Neural crest cell (in vitro differentiated cells): ENCODE data around the gene GALK1. TPM values are rescaled to one million over a fixed set of nuclear protein-coding genes. Genes with fewer than 3 reads are reported as not detected.

Source experiments
- DNase-seq: peaks from one replicate; pipeline ENCODE4 v3.0.0; 2021; ENCODE audit warnings: low read depth, mixed read lengths, low spot score
- H3K27ac Mint-ChIP-seq: one replicate; pipeline ENCODE4 v1.8.0; 2021; ENCODE audit warnings: mild to moderate bottlenecking, mixed read lengths; ENCODE audit not compliant: unreplicated experiment
- H3K27me3 Mint-ChIP-seq: 2 replicates; pipeline ENCODE4 v1.8.0; 2021; ENCODE audit warnings: low read depth, mild to moderate bottlenecking, mixed read lengths
- H3K36me3 Mint-ChIP-seq: 2 replicates; pipeline ENCODE4 v1.8.0; 2021; ENCODE audit warnings: low read depth, mild to moderate bottlenecking, mixed read lengths
- H3K4me1 Mint-ChIP-seq: 2 replicates; pipeline ENCODE4 v1.8.0; 2021; ENCODE audit warnings: mixed read lengths
- H3K4me3 Mint-ChIP-seq: one replicate; pipeline ENCODE4 v1.8.0; 2021; ENCODE audit warnings: mild to moderate bottlenecking, mixed read lengths
- H3K9me3 Mint-ChIP-seq: 2 replicates; pipeline ENCODE4 v1.8.0; 2021; ENCODE audit warnings: mixed read lengths
- CTCF ChIP-seq: fragments of 200-600 bp; sonication (generic); conservative IDR thresholded peaks from 2 replicates; pipeline ENCODE4 v1.5.0; 2021; ENCODE audit warnings: antibody characterized with exemption, mild to moderate bottlenecking
- total RNA-seq: library from RNA; stranded (reverse); gene quantifications from 2 replicates; pipeline ENCODE4 v1.2.1, GENCODE V29; 2021

Gene GALK1
- total RNA-seq, 1 donor from 2014 or later = 13.1 TPM

DNA sequence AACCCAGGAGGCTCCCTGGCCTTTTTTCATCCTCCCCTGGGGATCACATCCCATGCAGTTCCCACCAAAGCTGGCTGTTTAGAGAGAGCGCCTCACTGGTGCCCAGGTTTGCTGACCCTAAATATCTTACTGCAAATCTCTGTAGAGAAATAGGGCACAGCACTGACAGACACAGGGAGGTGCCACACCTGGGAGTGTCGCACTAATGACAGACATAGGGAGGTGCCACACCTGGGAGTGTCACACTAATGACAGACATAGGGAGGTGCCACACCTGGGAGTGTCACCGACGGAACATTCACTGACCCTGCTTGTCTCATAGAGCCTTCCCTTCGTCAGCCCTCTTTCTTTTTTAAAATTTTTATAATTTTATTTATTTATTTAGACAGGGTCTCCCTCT lies 45.2 kb upstream of the GALK1 start:
- no peaks in the 10 kb centered on the region for H3K9me3 Mint-ChIP-seq
- no peak overlapping the region for H3K4me3 Mint-ChIP-seq
- peaks cover 3% of the 10 kb centered on the region for H3K36me3 Mint-ChIP-seq
- no peaks in the 10 kb centered on the region for H3K27me3 Mint-ChIP-seq
- H3K4me1 Mint-ChIP-seq = no peaks in the 10 kb centered on the region
- TF ChIP-seq CTCF = no peak
- DNase-seq = no peak
- H3K27ac Mint-ChIP-seq = no peak overlapping the region

- TF ChIP-seq CTCF = no peak
- Mint-ChIP-seq H3K27ac (no peak overlapping the region), H3K27me3 (no peaks in the 10 kb centered on the region), H3K9me3 (no peaks in the 10 kb centered on the region), H3K4me3 (no peak overlapping the region), H3K36me3 (peaks cover 3% of the 10 kb centered on the region), H3K4me1 (no peaks in the 10 kb centered on the region)
- DNase-seq = no peak
Observed at GRCh38 chr17:75809631-75810111, 44.7 kb upstream of the GALK1 start.

DNA sequence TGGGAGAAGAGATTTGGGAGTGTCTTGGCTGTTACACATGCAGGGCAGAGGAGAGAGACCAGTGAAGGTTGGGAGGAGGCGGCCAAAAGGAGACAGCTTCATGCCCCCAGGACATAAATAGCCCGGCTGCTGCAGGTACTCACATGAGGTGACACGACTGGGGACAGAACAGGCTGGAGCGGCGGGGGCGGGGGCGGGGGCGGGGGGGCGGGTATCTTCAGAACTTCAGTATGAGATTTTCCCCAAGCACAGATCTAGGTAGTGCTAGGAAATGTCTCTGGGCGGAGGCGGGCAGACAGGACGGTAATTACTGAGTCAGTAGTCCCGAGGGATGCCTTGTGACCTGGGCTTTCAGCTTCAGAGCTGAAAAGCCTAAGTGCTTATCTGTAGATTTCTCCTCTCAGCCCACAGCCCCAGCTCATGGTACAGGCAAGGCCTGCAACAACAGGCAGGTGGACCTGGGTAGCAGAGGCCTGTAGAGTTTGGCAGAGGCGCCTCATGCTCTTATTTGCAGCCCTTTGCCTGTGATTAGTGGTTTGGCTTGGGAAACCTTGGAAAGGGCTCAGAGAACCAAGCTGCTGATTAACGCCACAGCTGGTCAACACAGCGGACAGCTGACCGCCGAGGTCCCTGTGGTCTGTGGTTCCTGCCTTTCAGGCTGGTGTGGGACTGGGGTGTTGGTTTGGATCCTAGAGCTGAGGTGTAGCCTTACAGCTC lies 44.1 kb upstream of the GALK1 start:
- no peak overlapping the region for H3K4me3 Mint-ChIP-seq

GRCh38 chr17:75808549-75808904 lies 43.5 kb upstream of the GALK1 start:
- no peak for TF ChIP-seq CTCF
- Mint-ChIP-seq H3K9me3 (no peaks in the 10 kb centered on the region), H3K36me3 (peaks cover 3% of the 10 kb centered on the region), H3K27me3 (no peaks in the 10 kb centered on the region), H3K27ac (no peak overlapping the region), H3K4me1 (no peaks in the 10 kb centered on the region), H3K4me3 (no peak overlapping the region)
- DNase-seq = no peak

More for the DNA sequence above, 44.1 kb upstream of the GALK1 start:
- H3K36me3 Mint-ChIP-seq = peaks cover 3% of the 10 kb centered on the region
- H3K27me3 Mint-ChIP-seq = no peaks in the 10 kb centered on the region
- no peak overlapping the region for H3K27ac Mint-ChIP-seq
- no peak for TF ChIP-seq CTCF
- H3K4me1 Mint-ChIP-seq = no peaks in the 10 kb centered on the region
- DNase-seq = no peak
- no peaks in the 10 kb centered on the region for H3K9me3 Mint-ChIP-seq

DNA sequence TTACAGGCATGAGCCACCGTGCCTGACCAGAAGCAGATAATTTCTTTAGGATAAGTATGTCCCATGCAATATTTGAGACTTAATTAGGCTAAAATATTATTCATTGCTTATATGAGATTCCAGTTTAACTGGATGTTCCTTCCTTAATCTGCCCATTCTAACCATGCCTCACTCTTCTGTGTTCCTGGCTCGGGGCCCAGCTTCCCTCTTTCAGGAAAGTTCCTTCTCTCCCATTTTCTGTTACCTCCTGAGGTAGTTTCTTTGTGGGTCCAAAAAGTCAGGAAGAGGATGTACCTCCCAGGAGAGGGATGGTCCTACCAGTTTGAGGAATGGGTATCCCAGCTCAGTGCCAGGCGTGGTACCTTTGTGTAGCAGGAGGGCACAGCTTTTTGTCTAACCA lies 42.9 kb upstream of the GALK1 start:
- H3K4me1 Mint-ChIP-seq = no peaks in the 10 kb centered on the region
- H3K27ac Mint-ChIP-seq = no peak overlapping the region

More for the DNA sequence above, 42.9 kb upstream of the GALK1 start:
- no peaks in the 10 kb centered on the region for H3K27me3 Mint-ChIP-seq
- DNase-seq = no peak
- H3K36me3 Mint-ChIP-seq = peaks cover 3% of the 10 kb centered on the region
- TF ChIP-seq CTCF = no peak
- H3K4me3 Mint-ChIP-seq = no peak overlapping the region
- H3K9me3 Mint-ChIP-seq = no peaks in the 10 kb centered on the region
